HEK293T (cell line): Measurements from ENCODE around the gene TMEM132D.

Experiments used
- ARNT ChIP-seq: fragments of 450-650 bp; IDR thresholded peaks from 2 replicates; pipeline ENCODE4 v1.6.1; 2017; ENCODE audit warnings: mild to moderate bottlenecking
- CTBP1 ChIP-seq: fragments of 450-650 bp; IDR thresholded peaks from 2 replicates; pipeline ENCODE4 v1.6.1; 2016; ENCODE audit warnings: borderline replicate concordance
- ELF4 ChIP-seq: fragments of 450-650 bp; IDR thresholded peaks from 2 replicates; pipeline ENCODE4 v1.6.1; 2017; ENCODE audit warnings: antibody characterized with exemption
- FOXA1 ChIP-seq: fragments of 450-650 bp; IDR thresholded peaks from 2 replicates; pipeline ENCODE4 v1.6.1; 2016; ENCODE audit warnings: mild to moderate bottlenecking
- FOXM1 ChIP-seq: fragments of 450-650 bp; IDR thresholded peaks from 2 replicates; pipeline ENCODE4 v1.6.1; 2017; ENCODE audit warnings: mild to moderate bottlenecking, borderline replicate concordance
- L3MBTL2 ChIP-seq: fragments of 450-650 bp; conservative IDR thresholded peaks from 2 replicates; pipeline ENCODE4 v1.6.1; 2016; ENCODE audit warnings: mild to moderate bottlenecking
- LEF1 ChIP-seq: fragments of 450-650 bp; IDR thresholded peaks from 2 replicates; pipeline ENCODE4 v1.6.1; 2017; ENCODE audit warnings: mild to moderate bottlenecking, borderline replicate concordance
- NFRKB ChIP-seq: fragments of 450-650 bp; IDR thresholded peaks from 2 replicates; pipeline ENCODE4 v1.6.1; 2016; ENCODE audit warnings: mild to moderate bottlenecking, moderate library complexity
- SP1 ChIP-seq: fragments of 450-650 bp; IDR thresholded peaks from 2 replicates; pipeline ENCODE4 v1.6.1; 2017
- SUZ12 ChIP-seq: fragments of 450-650 bp; IDR thresholded peaks from 2 replicates; pipeline ENCODE4 v1.6.1; 2016; ENCODE audit warnings: mild to moderate bottlenecking

- TF ChIP-seq SUZ12 = no peak
- no peak for TF ChIP-seq FOXA1
- TF ChIP-seq NFRKB = no peak
- TF ChIP-seq SP1 = no peak
- no peak for TF ChIP-seq ELF4
- no peak for TF ChIP-seq ARNT
- no peak for TF ChIP-seq L3MBTL2
- TF ChIP-seq FOXM1 = no peak
- no peak for TF ChIP-seq CTBP1
- no peak for TF ChIP-seq LEF1
These were observed 469.0 kb downstream of the TMEM132D start for GRCh38 chr12:129434790-129435189.
